Measurements from ENCODE around the gene SPI1. TPM values are rescaled to one million over a fixed set of nuclear protein-coding genes. Genes with fewer than 3 reads are reported as not detected.

The SPI1 gene
- total RNA-seq, 4 donors from 2014 or later = 4.7 to 13.4 (median 9.8) TPM

GRCh38 chr11:47407746-47408590, 29.6 kb upstream of the SPI1 start, which contains the start of gene SLC39A13:
SLC39A13 (plus strand) TSS chr11:47408590; CDS start chr11:47410095, 1,505 bp downstream.
- Histone ChIP-seq H3K27me3 (no peaks in the 10 kb centered on the region), H3K4me1 (peaks cover 46% of the 10 kb centered on the region), H3K4me3 (peak within 1 kb of the TSS; percentile 69), H3K36me3 (peaks cover 13% of the 10 kb centered on the region), H3K9me3 (no peaks in the 10 kb centered on the region), H3K27ac (peak within 1 kb of the TSS; percentile 93)
- peak; percentile 95 to 96 for DNase-seq (ENCODE audit: low spot score in 2 of 2)
- TF ChIP-seq EP300 (IDR thresholded peaks at IDR 0.05) (no peak), POLR2AphosphoS5 (IDR thresholded peaks at IDR 0.05) (peak in 2 of 3 donors; percentile 33 to 92), CTCF (IDR thresholded peaks at IDR 0.05) (peak; percentile 66 to 93), POLR2A (IDR thresholded peaks at IDR 0.05) (peak; percentile 64 to 86)
- 1% methylated on average over 36 of the region's 70 CpGs for WGBS

DNA sequence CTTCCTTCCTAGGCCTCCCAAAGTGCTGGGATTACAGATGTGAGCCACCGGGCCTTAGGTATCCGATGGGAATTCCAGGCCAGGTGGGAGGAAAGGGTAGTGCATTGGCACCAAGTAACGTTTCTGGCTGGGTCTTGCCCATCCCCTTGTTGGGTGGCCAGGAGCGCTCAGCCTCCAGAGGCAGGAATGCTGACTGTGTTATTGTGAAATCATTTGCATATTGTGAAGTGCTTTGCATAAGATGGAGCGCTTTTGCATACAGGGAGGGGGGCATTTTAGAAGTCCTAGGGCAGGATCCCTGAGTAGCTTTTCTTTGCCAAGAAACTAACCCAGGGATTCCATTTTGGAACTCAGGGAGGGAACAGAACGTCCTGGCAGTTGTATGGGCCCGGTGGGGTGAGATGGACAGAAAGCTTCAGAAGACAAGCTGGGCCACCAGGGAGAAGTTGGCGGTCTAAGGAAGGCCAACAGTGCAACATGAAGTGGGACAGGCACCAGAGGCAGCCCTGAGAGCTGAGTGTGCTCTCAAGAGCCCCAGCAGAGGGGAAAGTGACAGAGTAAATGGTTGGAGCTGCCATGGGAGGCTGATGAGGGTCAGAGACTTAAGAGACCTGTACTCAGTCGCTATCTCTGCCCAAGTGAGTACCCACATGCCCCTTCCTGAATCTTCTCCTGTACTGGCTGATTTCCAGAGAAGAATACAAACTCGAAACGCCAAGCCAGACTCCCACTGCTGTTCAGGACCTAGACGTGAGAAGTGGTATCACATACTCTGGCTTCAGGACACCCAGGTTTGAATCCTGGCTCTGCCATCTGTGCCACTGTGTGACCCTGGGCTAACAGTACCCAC, 28.8 kb upstream of the SPI1 start:
- 32% methylated on average over 10 of the region's 12 CpGs for WGBS
- no peak for TF ChIP-seq POLR2A (IDR thresholded peaks at IDR 0.05)
- TF ChIP-seq CTCF (IDR thresholded peaks at IDR 0.05) = no peak
- peak in 1 of 3 donors; percentile 23 for TF ChIP-seq POLR2AphosphoS5 (IDR thresholded peaks at IDR 0.05)
- TF ChIP-seq EP300 (IDR thresholded peaks at IDR 0.05) = no peak
- Histone ChIP-seq H3K27me3 (no peaks in the 10 kb centered on the region), H3K9me3 (no peaks in the 10 kb centered on the region), H3K36me3 (peaks cover 9% of the 10 kb centered on the region), H3K4me1 (peaks cover 44% of the 10 kb centered on the region), H3K27ac (peak overlapping the region; percentile 93), H3K4me3 (peak overlapping the region; percentile 69)
- peak in 1 of 2 donors; percentile 65 for DNase-seq (ENCODE audit: low spot score in 2 of 2)

DNA sequence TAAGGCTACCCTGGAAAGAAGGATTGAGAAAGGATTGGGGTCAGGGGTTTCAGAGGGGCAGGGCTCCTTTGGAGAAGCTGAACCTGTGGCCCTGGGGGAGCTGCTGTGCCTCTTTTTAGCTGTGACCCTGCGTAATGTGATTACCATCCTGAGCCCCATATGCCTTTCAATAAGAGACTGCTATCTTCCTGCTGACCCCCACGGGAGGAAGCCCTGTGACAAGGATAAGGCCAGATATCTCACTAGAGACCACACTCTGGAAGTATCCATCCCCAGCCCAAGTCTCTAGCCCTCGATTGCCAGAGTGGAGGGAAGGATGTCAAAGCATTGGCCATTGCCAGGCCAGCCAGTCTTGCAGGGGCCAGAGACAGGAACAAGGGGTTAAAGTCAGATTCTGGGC, 25.2 kb upstream of the SPI1 start:
- Histone ChIP-seq H3K27ac (no peak overlapping the region), H3K4me3 (no peak overlapping the region), H3K36me3 (no peaks in the 10 kb centered on the region), H3K9me3 (no peaks in the 10 kb centered on the region), H3K27me3 (no peaks in the 10 kb centered on the region), H3K4me1 (peaks cover 39% of the 10 kb centered on the region)
- 83% methylated on average over 3 of the region's 3 CpGs for WGBS
- TF ChIP-seq CTCF (IDR thresholded peaks at IDR 0.05) = no peak
- TF ChIP-seq POLR2A (IDR thresholded peaks at IDR 0.05) = no peak
- no peak for TF ChIP-seq POLR2AphosphoS5 (IDR thresholded peaks at IDR 0.05)
- no peak for TF ChIP-seq EP300 (IDR thresholded peaks at IDR 0.05)
- no peak for DNase-seq (ENCODE audit: low spot score in 2 of 2)

DNA sequence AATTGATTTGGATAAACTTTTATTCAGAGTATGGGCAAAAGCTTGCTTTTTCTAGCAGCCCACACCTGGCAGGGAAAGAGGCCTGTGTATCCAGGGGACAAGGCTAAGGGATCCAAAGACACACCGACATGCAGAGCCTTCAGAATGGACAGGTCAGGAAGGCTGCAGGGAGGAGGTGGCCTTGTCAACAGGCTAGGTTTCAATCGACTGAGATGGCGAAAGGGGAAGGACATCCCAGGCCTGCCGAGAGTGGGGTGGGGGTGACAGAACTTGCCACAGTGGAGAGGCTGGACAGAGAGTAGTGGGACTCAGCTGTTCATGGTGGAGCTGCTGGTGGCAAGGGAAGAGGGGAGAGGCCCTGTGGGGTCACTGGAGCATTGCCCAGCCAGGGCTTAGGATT, 24.8 kb upstream of the SPI1 start:
- 58% methylated on average over 4 of the region's 4 CpGs for WGBS
- H3K27me3 ChIP-seq = no peaks in the 10 kb centered on the region
- H3K36me3 ChIP-seq = no peaks in the 10 kb centered on the region
- H3K4me1 ChIP-seq = peaks cover 43% of the 10 kb centered on the region
- DNase-seq (ENCODE audit: low spot score in 2 of 2) = no peak
- H3K4me3 ChIP-seq = no peak overlapping the region
- H3K27ac ChIP-seq = no peak overlapping the region
- TF ChIP-seq POLR2AphosphoS5 (IDR thresholded peaks at IDR 0.05) (no peak), CTCF (IDR thresholded peaks at IDR 0.05) (no peak), EP300 (IDR thresholded peaks at IDR 0.05) (no peak), POLR2A (IDR thresholded peaks at IDR 0.05) (no peak)
- H3K9me3 ChIP-seq = no peaks in the 10 kb centered on the region
